Measurements from ENCODE around the gene GCA.

The GCA gene

DNA sequence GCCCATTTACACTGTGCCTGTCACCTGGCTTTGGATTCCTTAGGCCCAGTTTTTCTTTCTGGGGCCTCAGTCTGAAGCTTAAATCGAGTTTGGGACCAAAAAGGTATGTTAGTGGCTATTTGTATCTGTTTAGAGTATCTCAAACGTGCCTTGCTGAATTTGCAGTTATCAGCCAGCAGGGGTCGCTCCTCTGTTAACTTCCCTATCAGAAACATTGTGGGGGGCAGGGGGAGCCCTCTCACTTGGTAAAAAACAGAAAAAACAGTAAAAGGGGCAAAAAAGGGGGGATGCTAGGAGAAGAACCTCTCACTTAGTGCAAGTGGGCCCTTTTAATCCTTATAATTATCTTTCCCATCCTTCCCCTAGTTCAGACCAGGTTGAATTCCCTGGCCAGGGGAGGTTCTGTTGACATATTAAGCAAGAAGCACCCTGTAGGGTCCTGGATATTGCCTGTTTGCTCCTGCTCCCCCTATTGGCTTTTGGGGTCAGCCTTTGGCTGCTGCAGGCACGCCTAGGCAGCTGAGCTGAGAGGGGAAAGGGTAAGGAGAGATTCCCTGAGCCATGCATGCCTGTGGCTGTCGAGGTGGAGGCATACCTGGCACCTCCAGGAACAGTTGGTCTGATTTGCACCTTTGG, 16.7 kb upstream of the GCA start:
- FAIRE-seq (no peak), DNase-seq (ENCODE audit: extremely low spot score, insufficient read length, low read depth) (no peak)

GRCh38 chr2:162327806-162328205, 16.1 kb upstream of the GCA start:
- no peak for FAIRE-seq
- no peak for DNase-seq (ENCODE audit: extremely low spot score, insufficient read length, low read depth)

DNA sequence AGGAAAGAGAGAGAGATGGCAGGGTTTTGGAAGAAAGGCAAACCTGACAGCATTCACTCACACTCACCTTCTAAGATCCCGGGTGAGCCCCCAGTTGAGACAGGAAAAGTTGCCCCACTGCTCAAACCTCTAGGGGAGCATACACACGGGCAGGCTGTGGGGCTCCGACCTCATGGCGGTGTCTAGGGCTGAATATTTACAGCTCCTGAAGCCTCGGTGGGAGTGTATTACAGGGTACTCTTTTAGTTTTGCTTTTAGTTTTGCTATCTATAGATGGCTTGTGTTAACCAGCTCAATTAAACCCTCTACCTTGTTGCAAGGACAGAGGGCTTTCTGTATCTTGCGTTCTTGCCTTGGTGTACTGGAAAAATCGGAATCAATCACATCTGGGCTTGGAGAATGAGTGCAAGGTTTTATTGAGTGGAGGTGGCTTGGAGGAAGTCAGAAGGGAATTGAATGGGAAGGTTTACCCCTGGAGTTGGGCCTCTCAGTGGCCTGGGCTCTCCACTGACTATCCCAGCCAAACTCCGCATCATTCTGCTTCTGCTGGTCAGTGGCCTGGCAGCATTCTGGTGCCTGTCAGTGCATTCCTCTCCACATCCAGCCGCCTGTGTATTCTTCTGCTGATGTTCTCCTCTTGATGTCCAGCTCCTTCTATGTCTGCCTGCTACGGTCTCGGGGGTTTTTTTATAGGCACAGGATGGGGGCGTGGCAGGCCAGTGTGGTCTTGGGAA, 15.3 kb upstream of the GCA start:
- DNase-seq (ENCODE audit: extremely low spot score, insufficient read length, low read depth) (no peak), FAIRE-seq (peak; percentile 63)

GRCh38 chr2:162330881-162331280, 13.1 kb upstream of the GCA start:
- no peak for FAIRE-seq
- no peak for DNase-seq (ENCODE audit: extremely low spot score, insufficient read length, low read depth)

GRCh38 chr2:162333968-162334367, 10.0 kb upstream of the GCA start:
- no peak for DNase-seq (ENCODE audit: extremely low spot score, insufficient read length, low read depth)
- peak; percentile 82 for FAIRE-seq

DNA sequence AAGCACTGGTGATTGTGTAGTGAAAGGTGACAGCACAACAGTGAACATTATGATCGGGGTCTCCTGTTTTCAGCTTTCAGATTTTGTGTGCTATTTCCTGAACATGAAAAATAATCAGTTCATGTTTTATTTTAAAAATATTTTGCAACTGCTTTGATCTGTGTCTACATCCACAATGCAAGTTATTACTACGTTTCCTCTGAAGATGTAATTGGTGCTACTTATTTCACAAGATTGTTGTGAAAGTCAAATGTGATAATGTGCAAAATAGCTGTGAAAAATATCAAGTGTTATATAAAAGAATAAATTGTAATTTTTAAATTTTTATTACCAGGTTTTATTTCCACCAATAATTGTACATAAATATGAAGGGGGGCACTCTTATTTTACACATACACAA, 6.1 kb upstream of the GCA start:
- FAIRE-seq (no peak), DNase-seq (ENCODE audit: extremely low spot score, insufficient read length, low read depth) (no peak)

- FAIRE-seq = no peak
Measured at GRCh38 chr2:162340822-162341221, 3.1 kb upstream of the GCA start.

DNA sequence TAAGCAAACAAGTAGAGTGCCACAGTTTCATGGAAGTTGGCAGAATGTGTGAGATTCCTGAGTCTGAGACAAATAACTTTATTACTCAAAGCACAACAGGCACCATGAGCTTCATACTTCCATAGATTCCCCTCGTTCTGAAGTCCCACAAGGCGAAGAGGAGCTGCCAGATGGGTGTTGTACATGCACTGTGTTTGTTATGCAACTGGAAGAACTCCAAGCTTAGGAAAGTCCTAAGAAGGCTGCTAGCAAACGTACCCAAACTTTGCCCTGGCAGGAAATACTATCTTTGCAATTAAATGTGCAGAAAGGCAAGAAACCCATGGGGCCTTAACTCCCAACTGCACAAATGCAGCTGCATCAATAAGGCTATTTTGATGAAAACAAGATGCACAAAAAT, 1.6 kb upstream of the GCA start:
- DNase-seq (ENCODE audit: extremely low spot score, insufficient read length, low read depth) = no peak
- no peak for FAIRE-seq

More at GRCh38 chr2:162340822-162341221, 3.1 kb upstream of the GCA start:
- DNase-seq (ENCODE audit: extremely low spot score, insufficient read length, low read depth) = no peak

GRCh38 chr2:162342841-162343240, 1.1 kb upstream of the GCA start:
- DNase-seq (ENCODE audit: extremely low spot score, insufficient read length, low read depth) (no peak), FAIRE-seq (no peak)

GRCh38 chr2:162343492-162343823, 474 bp upstream of the GCA start:
- no peak for FAIRE-seq
- no peak for DNase-seq (ENCODE audit: extremely low spot score, insufficient read length, low read depth)

- FAIRE-seq = peak; percentile 21
- DNase-seq (ENCODE audit: extremely low spot score, insufficient read length, low read depth) = no peak
Measured at GRCh38 chr2:162344617-162344950, 652 bp downstream of the GCA start.

GRCh38 chr2:162365392-162365791, 21.5 kb downstream of the GCA start:
- FAIRE-seq = no peak
- no peak for DNase-seq (ENCODE audit: extremely low spot score, insufficient read length, low read depth)

- no peak for DNase-seq (ENCODE audit: extremely low spot score, insufficient read length, low read depth)
- no peak for FAIRE-seq
Measured at GRCh38 chr2:162368494-162368893, 24.6 kb downstream of the GCA start.

GRCh38 chr2:162369551-162369950, 25.6 kb downstream of the GCA start:
- DNase-seq (ENCODE audit: extremely low spot score, insufficient read length, low read depth) (no peak), FAIRE-seq (no peak)

- FAIRE-seq = no peak
- DNase-seq (ENCODE audit: extremely low spot score, insufficient read length, low read depth) = no peak
Measured at GRCh38 chr2:162370931-162371330, 27.0 kb downstream of the GCA start.

DNA sequence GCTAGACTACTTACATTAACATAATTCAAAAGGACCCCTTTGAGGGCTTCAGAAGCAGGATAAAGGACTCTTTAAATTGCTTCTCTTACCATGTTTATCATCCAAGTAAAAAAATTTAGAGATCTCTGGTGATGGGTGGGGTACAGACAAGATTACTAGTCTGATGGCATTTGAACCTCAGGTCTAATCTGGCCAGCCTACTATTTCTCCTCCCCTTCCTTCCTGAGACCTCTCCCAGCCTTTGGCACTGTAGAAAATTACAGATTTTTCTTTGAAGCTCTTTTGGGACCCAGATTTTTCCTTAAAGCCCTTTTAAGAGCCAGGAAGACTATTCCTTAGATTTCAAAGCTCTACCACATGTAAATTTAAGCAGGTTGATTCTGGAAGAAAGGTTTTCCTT, 28.9 kb downstream of the GCA start:
- no peak for DNase-seq (ENCODE audit: extremely low spot score, insufficient read length, low read depth)
- FAIRE-seq = no peak

DNA sequence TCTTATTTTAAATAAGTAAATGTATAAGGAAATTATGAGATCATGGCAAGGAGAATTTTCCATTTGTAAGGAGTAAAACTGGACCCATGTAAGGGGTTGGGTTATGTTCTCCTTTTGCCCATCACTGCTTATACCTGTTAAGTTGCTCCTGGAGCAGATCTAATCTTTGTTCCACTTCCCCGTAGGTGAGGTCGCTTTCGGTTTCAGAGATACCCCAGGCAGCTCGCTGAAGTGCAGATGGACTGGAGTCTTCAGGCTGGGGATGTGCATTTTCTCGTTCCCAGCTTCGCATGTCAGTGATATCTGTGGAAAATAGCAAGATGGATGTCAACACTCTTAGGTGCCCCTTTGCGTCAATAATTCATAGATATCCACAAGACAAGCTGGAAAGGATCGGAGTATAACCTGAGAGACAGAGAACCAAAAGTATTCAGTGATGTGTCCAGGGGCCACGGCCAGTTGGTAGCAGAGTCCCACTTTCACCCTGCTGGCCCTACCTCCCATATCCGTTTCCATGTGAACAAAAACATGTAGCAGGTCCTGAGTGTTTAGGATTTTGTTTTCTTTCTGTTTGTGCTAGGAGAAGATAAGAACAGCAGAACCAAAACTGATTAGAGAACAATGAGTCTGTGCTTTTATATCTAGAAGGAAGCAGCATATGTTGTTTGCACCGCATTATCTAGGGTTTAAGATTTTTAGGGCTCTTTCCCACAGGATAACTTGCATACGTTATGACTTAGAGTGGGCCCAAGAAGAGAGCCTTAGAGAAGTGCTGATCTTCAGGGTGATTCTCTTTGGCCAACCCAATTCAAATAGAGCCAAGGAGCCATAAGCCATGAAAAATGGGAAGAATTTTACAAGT, 36.0 kb downstream of the GCA start:
- no peak for DNase-seq (ENCODE audit: extremely low spot score, insufficient read length, low read depth)
- FAIRE-seq = peak; percentile 59

- FAIRE-seq (no peak), DNase-seq (ENCODE audit: extremely low spot score, insufficient read length, low read depth) (no peak)
Measured at GRCh38 chr2:162381851-162382250, 37.9 kb downstream of the GCA start.

DNA sequence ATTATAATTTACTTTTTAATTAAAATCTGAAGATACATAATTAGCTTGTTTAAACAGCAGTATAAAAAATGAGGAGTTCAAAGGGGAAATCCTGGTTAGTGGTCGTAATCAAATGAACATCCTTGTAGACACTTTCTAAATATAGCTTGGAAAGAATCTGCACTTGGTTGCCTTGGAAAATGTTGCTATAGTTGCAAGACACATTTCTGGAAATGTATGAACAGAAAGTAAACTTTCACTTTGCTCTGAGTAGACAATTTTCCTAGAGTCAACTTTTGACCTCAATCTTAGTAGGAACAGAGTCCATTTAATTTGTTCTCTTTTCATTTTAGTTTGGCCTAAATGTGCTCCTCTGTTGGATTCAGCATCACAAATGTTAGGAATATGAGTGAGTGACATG, 38.3 kb downstream of the GCA start:
- FAIRE-seq = no peak
- no peak for DNase-seq (ENCODE audit: extremely low spot score, insufficient read length, low read depth)

DNA sequence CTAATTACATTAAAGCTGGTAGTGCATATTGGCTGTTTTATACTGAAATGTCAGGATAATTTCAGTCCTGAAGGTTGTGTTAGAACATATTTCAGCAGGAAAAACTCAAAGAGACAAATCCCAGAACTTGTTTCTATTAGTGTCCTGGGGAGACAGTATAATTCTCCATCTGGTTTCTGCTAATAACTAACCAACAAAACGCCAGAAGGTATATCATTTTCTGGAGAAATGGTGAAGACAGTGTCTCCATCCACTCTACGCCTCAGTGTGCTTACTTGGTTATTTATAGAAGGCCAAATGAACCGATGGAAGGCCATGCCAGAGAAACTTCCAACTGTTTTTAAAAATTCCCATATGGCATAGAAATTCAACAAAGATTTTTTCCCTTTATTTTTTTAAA, 41.6 kb downstream of the GCA start:
- FAIRE-seq (no peak), DNase-seq (ENCODE audit: extremely low spot score, insufficient read length, low read depth) (no peak)

- FAIRE-seq (no peak), DNase-seq (ENCODE audit: extremely low spot score, insufficient read length, low read depth) (no peak)
Measured at GRCh38 chr2:162390801-162391200, 46.9 kb downstream of the GCA start.
